Hematopoietic multipotent progenitor cell treated with erythropoietin and hydrocortisone succinate and interleukin-3 and kit ligand, for 15 days (in vitro differentiated cells): ENCODE data around the gene FBXO21.
"Not testable (repeated sequence)": the region's sequence is repeated elsewhere in the genome, so short reads cannot be mapped to it uniquely, and the experiment has no call there.

Experiments used
- DNase-seq: peaks from one replicate; pipeline ENCODE4 v3.0.0-alpha.2; 2015; ENCODE audit warnings: low spot score

Gene FBXO21

GRCh38 chr12:117190210-117190781 lies at the start of gene FBXO21:
TSS of gene FBXO21 (minus strand) at chr12:117190470. CDS start at chr12:117190456, 14 bp downstream.
- DNase-seq: peak; percentile 83

- DNase-seq: peak; percentile 65
Observed at GRCh38 chr12:117236456-117237001, 46.3 kb upstream of the FBXO21 start.

- DNase-seq: no peak
Observed at GRCh38 chr12:117235261-117235660, 45.0 kb upstream of the FBXO21 start.

GRCh38 chr12:117234441-117234840 lies 44.2 kb upstream of the FBXO21 start:
- no peak for DNase-seq

- DNase-seq: no peak
Observed at GRCh38 chr12:117231750-117232149, 41.5 kb upstream of the FBXO21 start.

- DNase-seq: no peak
Observed at GRCh38 chr12:117228239-117228638, 38.0 kb upstream of the FBXO21 start.

- no peak for DNase-seq
Observed at GRCh38 chr12:117227000-117227653, 36.9 kb upstream of the FBXO21 start.

GRCh38 chr12:117226505-117226904 lies 36.2 kb upstream of the FBXO21 start:
- DNase-seq: no peak

- no peak for DNase-seq
Observed at GRCh38 chr12:117225179-117225578, 34.9 kb upstream of the FBXO21 start.

GRCh38 chr12:117220947-117221346 lies 30.7 kb upstream of the FBXO21 start:
- DNase-seq: not testable (repeated sequence)

GRCh38 chr12:117218149-117218548 lies 27.9 kb upstream of the FBXO21 start:
- no peak for DNase-seq

GRCh38 chr12:117216686-117217085 lies 26.4 kb upstream of the FBXO21 start:
- no peak for DNase-seq

- no peak for DNase-seq
Observed at GRCh38 chr12:117214797-117215196, 24.5 kb upstream of the FBXO21 start.

- no peak for DNase-seq
Observed at GRCh38 chr12:117213295-117213808, 23.1 kb upstream of the FBXO21 start.

- peak; percentile 56 for DNase-seq
Observed at GRCh38 chr12:117212563-117213190, 22.4 kb upstream of the FBXO21 start.

- no peak for DNase-seq
Observed at GRCh38 chr12:117210266-117210918, 20.1 kb upstream of the FBXO21 start.

GRCh38 chr12:117209626-117210025 lies 19.4 kb upstream of the FBXO21 start:
- DNase-seq: no peak

GRCh38 chr12:117208811-117209455 lies 18.7 kb upstream of the FBXO21 start:
- DNase-seq: no peak

GRCh38 chr12:117208206-117208605 lies 17.9 kb upstream of the FBXO21 start:
- no peak for DNase-seq

- no peak for DNase-seq
Observed at GRCh38 chr12:117207675-117208074, 17.4 kb upstream of the FBXO21 start.

- no peak for DNase-seq
Observed at GRCh38 chr12:117202556-117202955, 12.3 kb upstream of the FBXO21 start.

GRCh38 chr12:117202033-117202432 lies 11.8 kb upstream of the FBXO21 start:
- no peak for DNase-seq
